Endometrial microvascular endothelial cells (primary cell): ENCODE data around the gene WNT8B. TPM values are rescaled to one million over a fixed set of nuclear protein-coding genes. Genes with fewer than 3 reads are reported as not detected.

ENCODE experiments used
- in situ Hi-C: cut with HindIII; loops from 2 replicates; pipeline ENCODE4 v1.10.0; 2017; ENCODE audit warnings: low sequenced_read_pairs, low pct_unique_long_range_greater_than_20kb; ENCODE audit errors: inconsistent ontology term
- total RNA-seq: library from RNA; depleted of rRNA; stranded (reverse); fragments of >200 nt; gene quantifications from one replicate; pipeline ENCODE4 v1.2.3, GENCODE V29; 2015; ENCODE audit errors: inconsistent ontology term

The WNT8B gene
- total RNA-seq, 1 donor from 2014 or later: not detected

DNA sequence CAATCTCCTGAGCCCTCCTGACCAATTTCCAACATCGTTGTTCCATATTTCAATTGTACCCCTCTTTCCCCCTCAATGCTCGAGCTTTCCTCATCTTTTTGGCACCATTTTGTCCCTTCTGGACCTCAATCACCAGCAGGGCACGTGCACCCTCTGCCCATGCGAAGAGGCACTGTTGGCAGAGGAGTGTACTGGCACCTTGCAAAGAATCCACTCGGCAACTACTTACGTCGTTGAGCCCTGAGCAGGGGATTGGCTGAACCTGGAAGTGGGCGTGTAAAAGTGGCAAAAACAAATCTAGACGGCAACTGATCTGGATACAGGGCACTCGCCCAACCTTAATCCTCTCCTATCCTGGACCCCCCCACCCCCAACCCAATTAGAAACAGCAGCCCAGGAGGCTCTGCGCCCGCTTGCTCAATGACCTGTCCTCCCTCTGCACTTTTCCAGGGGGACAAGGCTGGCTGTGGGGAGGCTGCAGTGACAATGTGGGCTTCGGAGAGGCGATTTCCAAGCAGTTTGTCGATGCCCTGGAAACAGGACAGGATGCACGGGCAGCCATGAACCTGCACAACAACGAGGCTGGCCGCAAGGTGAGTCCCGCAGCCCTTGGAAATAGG is 18.8 kb downstream of the WNT8B start:
- in situ Hi-C loops: no loop called here

GRCh38 chr10:100482181-100482833 is 19.5 kb downstream of the WNT8B start:
- in situ Hi-C loops: no loop called here

DNA sequence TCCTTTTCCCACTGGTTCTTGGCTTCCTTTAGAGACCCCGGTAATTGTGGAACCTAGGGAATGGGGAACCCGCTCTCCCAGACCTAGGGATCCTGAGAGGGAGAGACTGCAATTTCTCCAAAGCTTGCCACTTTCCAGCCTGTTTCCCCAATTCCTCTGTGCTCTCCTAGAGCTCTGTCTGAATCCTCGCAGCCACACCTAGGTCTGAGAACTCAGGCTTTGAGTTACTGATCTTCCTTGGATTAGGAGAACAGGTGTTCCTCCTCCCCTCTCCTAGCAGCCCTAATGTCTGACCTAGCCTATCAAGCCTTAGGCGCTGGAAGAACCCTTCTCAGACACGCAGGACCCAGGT is 20.0 kb downstream of the WNT8B start:
- in situ Hi-C loops: no loop called here

GRCh38 chr10:100483876-100484666 is 21.3 kb downstream of the WNT8B start:
- in situ Hi-C loops: no loop called here

DNA sequence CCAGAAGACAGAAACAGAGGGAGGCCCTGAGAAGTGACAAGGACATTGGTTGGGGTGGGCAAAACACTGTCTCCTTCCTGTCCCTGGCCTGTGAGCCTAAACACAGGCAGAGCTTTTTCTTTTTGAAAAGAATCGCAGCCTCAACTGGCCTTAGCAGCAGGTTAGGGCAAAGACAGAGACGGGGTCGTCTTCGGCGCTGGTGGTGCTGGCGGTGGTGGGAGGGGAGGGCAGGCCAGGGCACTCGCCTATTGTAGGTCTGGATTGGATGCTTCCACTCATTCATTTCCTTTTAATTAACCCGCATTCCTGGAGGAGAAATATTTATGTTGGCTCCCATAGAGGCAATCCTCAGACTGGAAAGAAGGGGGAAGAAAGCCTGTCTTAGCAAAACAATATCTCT is 22.6 kb downstream of the WNT8B start:
- in situ Hi-C loops: no loop called here

- in situ Hi-C loops: no loop called here
These were observed 23.1 kb downstream of the WNT8B start for GRCh38 chr10:100485801-100486495.

DNA sequence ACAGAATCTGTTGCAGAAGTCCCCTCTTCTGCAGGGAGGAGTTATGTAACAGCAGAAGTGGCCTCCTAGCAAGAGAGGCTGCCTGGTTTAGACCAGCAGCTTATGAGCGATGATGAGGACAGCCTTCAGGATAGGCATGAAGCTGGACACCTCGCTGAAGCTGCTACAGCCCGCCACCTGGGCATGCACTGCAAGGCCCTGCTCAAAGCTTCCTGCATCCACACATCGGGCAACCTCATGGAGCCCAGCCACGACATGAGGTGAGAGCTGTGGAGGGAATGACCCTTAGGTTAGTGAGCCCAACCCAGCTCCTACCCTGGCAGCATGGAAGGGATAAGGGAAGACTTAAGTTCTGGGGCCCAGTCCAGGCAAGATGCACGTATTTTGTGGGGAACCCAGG is 24.7 kb downstream of the WNT8B start:
- in situ Hi-C loops: no loop called here

DNA sequence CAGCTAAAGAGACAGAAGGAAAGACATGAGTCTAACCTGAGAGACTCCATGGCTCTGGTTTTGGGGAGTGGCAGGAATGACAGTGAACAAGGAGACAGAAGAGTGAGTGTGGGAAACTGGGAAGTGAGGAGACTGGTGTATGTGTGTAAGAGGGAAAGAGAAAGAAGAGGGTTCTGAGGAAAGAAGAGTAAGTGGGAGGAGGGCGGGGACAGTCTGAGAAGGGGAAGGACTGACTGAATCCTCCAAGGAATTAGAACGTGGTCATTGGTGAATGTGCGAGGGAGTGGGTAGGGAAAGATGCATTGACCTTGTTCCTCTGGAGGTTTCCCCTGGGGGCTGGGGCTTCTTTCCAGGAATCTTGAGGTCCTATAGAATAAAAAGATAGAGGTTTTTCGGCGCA is 26.6 kb downstream of the WNT8B start:
- in situ Hi-C loops: no loop called here

DNA sequence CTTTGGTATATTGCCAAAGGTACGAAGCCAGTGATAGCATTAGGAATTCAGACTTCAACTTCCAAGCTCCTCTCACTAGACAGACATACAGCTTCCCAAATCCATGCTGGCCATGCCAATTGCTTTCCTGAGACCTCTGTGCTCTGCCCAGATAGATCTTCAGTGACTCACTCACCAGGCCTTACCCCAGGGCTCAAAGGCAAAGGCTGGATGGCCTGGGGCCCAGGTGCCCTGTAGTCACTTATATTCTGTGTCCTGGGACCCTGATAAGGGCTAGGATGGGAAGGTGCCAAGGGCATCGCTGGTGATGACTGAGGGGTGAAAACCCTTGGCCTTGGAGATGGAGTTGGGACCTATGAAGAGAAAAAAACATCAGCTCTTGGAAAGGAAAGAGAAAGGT is 27.7 kb downstream of the WNT8B start:
- in situ Hi-C loops: no loop called here

DNA sequence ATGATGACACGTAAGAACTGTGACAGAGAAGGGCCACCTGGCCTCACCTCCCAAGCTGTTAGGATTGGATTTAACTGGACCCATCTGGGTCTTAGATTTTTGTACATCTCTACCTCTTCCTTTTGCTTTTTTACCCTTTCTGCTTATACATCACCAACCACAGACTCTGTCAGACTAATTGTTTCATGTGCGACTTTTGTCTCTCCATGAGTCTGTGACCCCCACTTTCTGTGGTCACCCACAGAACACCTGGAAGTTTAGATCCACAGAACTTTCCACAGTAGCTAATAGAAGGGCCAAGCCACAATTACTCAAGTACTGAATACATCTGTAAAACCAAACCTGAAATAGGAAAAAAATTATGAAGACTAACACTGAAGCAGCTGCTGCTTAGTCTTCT is 33.8 kb downstream of the WNT8B start:
- in situ Hi-C loops: no loop called here

DNA sequence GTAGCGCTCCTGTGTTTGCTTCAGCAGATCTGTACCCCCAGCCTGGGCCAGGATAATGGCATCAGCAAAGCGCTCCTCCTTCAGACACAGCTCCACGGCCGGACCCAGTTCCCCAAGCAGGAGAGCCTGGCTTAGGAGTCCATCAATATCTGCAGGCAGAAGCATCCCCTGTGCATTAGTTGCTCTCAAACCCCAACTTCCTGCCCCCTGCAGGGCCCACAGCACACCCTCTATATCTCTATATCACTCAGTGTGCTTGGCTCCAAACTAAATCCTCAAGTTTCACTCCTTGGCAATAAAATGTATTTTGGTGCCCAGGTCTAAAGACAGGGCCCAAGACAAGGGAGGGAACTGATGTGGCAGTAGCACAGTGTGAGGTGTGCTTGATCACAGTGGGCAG is 35.2 kb downstream of the WNT8B start:
- in situ Hi-C loops: no loop called here

DNA sequence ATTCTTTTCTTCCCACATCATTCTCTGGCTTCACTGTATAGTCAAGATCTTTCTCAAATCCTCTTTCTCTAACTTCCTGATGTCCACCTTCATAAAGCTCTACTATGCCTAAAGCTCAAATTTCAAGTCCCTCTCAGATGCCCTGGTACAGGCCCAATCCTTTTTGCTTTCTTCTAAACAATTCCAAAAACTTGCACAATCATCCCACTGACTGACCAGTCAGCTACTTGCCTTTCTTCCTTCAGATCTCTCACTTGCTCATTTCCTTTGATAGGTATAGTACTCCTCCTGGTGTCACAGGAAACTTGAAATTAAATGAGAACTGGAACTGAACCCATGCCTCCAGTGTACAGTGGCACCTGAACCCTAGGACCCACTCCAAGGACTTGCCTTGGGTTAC is 38.6 kb downstream of the WNT8B start:
- in situ Hi-C loops: no loop called here

GRCh38 chr10:100502926-100503494 is 40.2 kb downstream of the WNT8B start:
- in situ Hi-C loops: no loop called here

DNA sequence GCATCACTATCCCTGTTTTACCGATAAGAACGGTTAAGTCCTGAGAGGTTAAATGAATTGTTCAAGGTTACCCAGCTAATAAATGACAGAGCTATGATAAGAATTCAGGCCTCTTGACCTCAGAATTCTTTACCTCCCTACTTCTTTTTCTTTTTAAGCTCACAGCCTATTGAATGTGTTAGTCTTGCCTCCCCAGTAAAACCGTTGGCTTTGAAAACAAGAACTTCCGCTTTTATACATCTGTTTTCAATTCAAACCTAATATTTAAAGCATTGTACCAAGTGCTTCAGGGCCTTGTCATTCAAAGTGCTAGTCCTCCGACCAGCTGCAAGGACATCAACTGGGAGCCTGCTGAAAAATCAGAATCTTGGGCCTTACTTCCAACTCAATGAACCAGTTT is 41.3 kb downstream of the WNT8B start:
- in situ Hi-C loops: no loop called here

GRCh38 chr10:100505164-100505563 is 42.4 kb downstream of the WNT8B start:
- in situ Hi-C loops: no loop called here

- in situ Hi-C loops: no loop called here
These were observed 44.0 kb downstream of the WNT8B start for GRCh38 chr10:100506596-100507356.

DNA sequence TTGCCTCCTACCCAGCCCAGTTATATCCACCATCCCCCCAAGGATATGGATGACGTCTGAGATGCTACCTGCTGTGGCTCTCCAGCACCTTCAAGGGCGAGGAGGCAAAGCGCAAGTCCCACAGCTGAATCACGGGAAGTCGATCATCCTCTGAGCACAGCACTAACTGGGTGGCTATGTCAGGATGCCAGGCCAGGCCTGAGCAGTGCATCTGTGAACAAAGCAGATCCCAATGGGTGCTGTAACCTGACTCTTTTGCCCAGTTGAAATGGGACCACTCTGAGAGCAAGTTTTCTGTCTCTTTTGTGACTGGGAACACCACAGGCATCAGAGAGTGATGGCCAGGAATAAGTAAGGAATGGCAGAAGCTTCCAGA is 44.5 kb downstream of the WNT8B start:
- in situ Hi-C loops: no loop called here

- in situ Hi-C loops: no loop called here
These were observed 45.5 kb downstream of the WNT8B start for GRCh38 chr10:100508266-100508665.

- in situ Hi-C loops: no loop called here
These were observed 45.9 kb downstream of the WNT8B start for GRCh38 chr10:100508691-100509150.
